A549 (cell line): ENCODE measurements around the gene NAA30. TPM values are rescaled to one million over a fixed set of nuclear protein-coding genes. Genes with fewer than 3 reads are reported as not detected.

Source experiments
- ATAC-seq, 2 experiments: fragments of 200-7000 bp in 1 of 2; fragments of >200 bp in 1 of 2; cut with Nextera tagmentation in 1 of 2; cut with Tn5 transposase in 1 of 2; 3 replicates each; pipeline versions ENCODE4 v1.8.0 to v1.9.1; 2018 to 2020; ENCODE audit warnings: mild to moderate bottlenecking in 1 of 2, moderate library complexity in 1 of 2
- CTCF ChIA-PET: fragments of 300-600 bp; sonication (Branson Sonifier 250); formaldehyde crosslinking; extraction: SDS; loops from one replicate; lab custom pipeline; 2021; ENCODE audit warnings: antibody characterized with exemption, inconsistent platforms; lab: Yijun Ruan, JAX
- POLR2A ChIA-PET: fragments of 350-600 bp; formaldehyde crosslinking; extraction: SDS; loops from one replicate; lab custom pipeline; 2021; ENCODE audit warnings: antibody characterized with exemption, inconsistent platforms; lab: Yijun Ruan, JAX
- DNase-seq, 2 experiments: peaks; one replicate each; pipeline versions ENCODE4 v3.0.0 to v3.0.0-alpha.2; 2011 to 2016; ENCODE audit warnings: low read depth in 1 of 2, low spot score in 1 of 2
- FAIRE-seq: peaks from 2 replicates; lab custom pipeline; 2011; peaks lifted over from hg19 to GRCh38; lab: Jason Lieb, UNC
- H3K27ac ChIP-seq, 2 experiments: fragments of >200 bp; sonication (Bioruptor Twin); formaldehyde crosslinking; 3 replicates each; pipeline ENCODE4 v1.5.1; 2016 to 2017
- H3K4me1 ChIP-seq: fragments of >200 bp; sonication (Bioruptor Twin); formaldehyde crosslinking; 3 replicates; pipeline ENCODE4 v1.6.1; 2016
- H3K4me2 ChIP-seq: fragments of >200 bp; sonication (Bioruptor Twin); formaldehyde crosslinking; 3 replicates; pipeline ENCODE4 v1.6.1; 2016
- H3K4me3 ChIP-seq: fragments of >200 bp; sonication (Bioruptor Twin); formaldehyde crosslinking; 3 replicates; pipeline ENCODE4 v1.5.1; 2016
- H3K9me3 ChIP-seq: fragments of >200 bp; sonication (Bioruptor Twin); formaldehyde crosslinking; 3 replicates; pipeline ENCODE4 v1.6.1; 2016
- BHLHE40 ChIP-seq: IDR thresholded peaks from 2 replicates; pipeline ENCODE4 v1.6.1; 2012; ENCODE audit warnings: low read depth, low read length, inconsistent platforms
- CBX2 ChIP-seq: fragments of 200-600 bp; sonication (generic); IDR thresholded peaks from 2 replicates; pipeline ENCODE4 v1.6.1; 2016; ENCODE audit warnings: low read depth, mild to moderate bottlenecking, borderline replicate concordance
- CBX8 ChIP-seq: fragments of 200-600 bp; sonication (generic); IDR thresholded peaks from 2 replicates; pipeline ENCODE4 v1.6.1; 2016
- CEBPB ChIP-seq, 2 experiments: fragments of >200 bp in 1 of 2; sonication (Bioruptor Twin) in 1 of 2; formaldehyde crosslinking in 1 of 2; IDR thresholded peaks; 2 replicates each; pipeline ENCODE4 v1.6.1; 2012 to 2016
- EHMT2 ChIP-seq: fragments of 200-600 bp; sonication (generic); IDR thresholded peaks from 2 replicates; pipeline ENCODE4 v1.6.1; 2016; ENCODE audit warnings: antibody characterized with exemption, low read depth, mild to moderate bottlenecking, moderate library complexity
- ESRRA ChIP-seq: fragments of 150-350 bp; IDR thresholded peaks from 2 replicates; pipeline ENCODE4 v1.6.1; 2014; ENCODE audit warnings: mild to moderate bottlenecking, low read length, borderline replicate concordance
- FOSB ChIP-seq: fragments of 250-450 bp; sonication (Bioruptor Pico); IDR thresholded peaks from 2 replicates; pipeline ENCODE4 v1.5.0; 2020; ENCODE audit warnings: mild to moderate bottlenecking, moderate library complexity
- HEYL ChIP-seq: fragments of 250-450 bp; sonication (Bioruptor Pico); IDR thresholded peaks from 2 replicates; pipeline ENCODE4 v1.8.0; 2021; ENCODE audit warnings: mild to moderate bottlenecking, moderate library complexity
- HOXA7 ChIP-seq: fragments of 250-450 bp; sonication (Bioruptor Pico); IDR thresholded peaks from 2 replicates; pipeline ENCODE4 v1.5.0; 2020; ENCODE audit warnings: mild to moderate bottlenecking, moderate library complexity
- KDM1A ChIP-seq: fragments of 200-600 bp; sonication (generic); IDR thresholded peaks from 2 replicates; pipeline ENCODE4 v1.6.1; 2016; ENCODE audit warnings: low read depth, mild to moderate bottlenecking
- MAFK ChIP-seq: fragments of 450-650 bp; IDR thresholded peaks from 2 replicates; pipeline ENCODE4 v1.6.1; 2014; ENCODE audit not compliant: partially characterized antibody
- MYC ChIP-seq: IDR thresholded peaks from 2 replicates; pipeline ENCODE4 v1.6.1; 2012; ENCODE audit warnings: mild to moderate bottlenecking, inconsistent platforms, low read length, improper control_type of control experiment, borderline replicate concordance
- NPAS2 ChIP-seq: fragments of 250-450 bp; sonication (Bioruptor Pico); IDR thresholded peaks from 2 replicates; pipeline ENCODE4 v1.8.0; 2022; ENCODE audit warnings: mild to moderate bottlenecking, moderate library complexity, borderline replicate concordance
- NR3C1 ChIP-seq: fragments of >200 bp; sonication (Bioruptor Twin); formaldehyde crosslinking; IDR thresholded peaks from 3 replicates; pipeline ENCODE4 v1.6.1; 2017
- RFX5 ChIP-seq: fragments of 450-650 bp; IDR thresholded peaks from 2 replicates; pipeline ENCODE4 v1.7.1; 2014; ENCODE audit warnings: antibody characterized with exemption, mild to moderate bottlenecking, moderate library complexity
- RNF2 ChIP-seq: fragments of 200-600 bp; sonication (generic); IDR thresholded peaks from 2 replicates; pipeline ENCODE4 v1.6.1; 2016; ENCODE audit warnings: low read depth, mild to moderate bottlenecking, antibody characterized with exemption, moderate library complexity, borderline replicate concordance
- SMC3 ChIP-seq: fragments of >200 bp; sonication (Bioruptor Twin); formaldehyde crosslinking; IDR thresholded peaks from 3 replicates; pipeline ENCODE4 v1.6.1; 2018; ENCODE audit warnings: inconsistent platforms
- SREBF2 ChIP-seq: fragments of 450-650 bp; IDR thresholded peaks from 2 replicates; pipeline ENCODE4 v1.6.1; 2014; ENCODE audit warnings: mild to moderate bottlenecking, moderate library complexity
- TFCP2L1 ChIP-seq: fragments of 250-450 bp; sonication (Bioruptor Pico); IDR thresholded peaks from 2 replicates; pipeline ENCODE4 v1.5.0; 2021; ENCODE audit warnings: mild to moderate bottlenecking
- ZSCAN20 ChIP-seq: fragments of 250-450 bp; sonication (Bioruptor Pico); IDR thresholded peaks from 2 replicates; pipeline ENCODE4 v1.8.0; 2022; ENCODE audit warnings: mild to moderate bottlenecking, moderate library complexity
- WGBS: methylation state at CpG from one replicate; pipeline ENCODE4 v1.1.6; 2017; ENCODE audit errors: missing lambda C conversion rate; 5-methylcytosine and 5-hydroxymethylcytosine counted together
- polyA plus RNA-seq, 4 experiments: library from polyadenylated mRNA; depleted of rRNA in 3 of 4; stranded (reverse); fragments of >200 nt; fragmentation: RNase III in 1 of 4; extraction: RNeasy Plus Mini Kit Qiagen cat#74134 plus additional on column Dnase treatment in 1 of 4; gene quantifications; 2 replicates in 3 of 4; 3 replicates in 1 of 4; pipeline ENCODE4 v1.2.3, GENCODE V29; 2011 to 2017
- TF ChIP-seq, protein P1 (sequence below): fragments of 250-450 bp; sonication (Bioruptor Pico); IDR thresholded peaks from 2 replicates; pipeline ENCODE4 v1.5.0; 2021; ENCODE audit warnings: mild to moderate bottlenecking, moderate library complexity, borderline replicate concordance
- TF ChIP-seq, protein P2 (sequence below): IDR thresholded peaks from 2 replicates; pipeline ENCODE4 v1.6.1; 2012
- TF ChIP-seq, protein P3 (sequence below): fragments of >200 bp; sonication (Bioruptor Twin); formaldehyde crosslinking; IDR thresholded peaks from 3 replicates; pipeline ENCODE4 v1.6.1; 2016
- TF ChIP-seq, protein P4 (sequence below): fragments of 150-350 bp; IDR thresholded peaks from 2 replicates; pipeline ENCODE4 v1.6.1; 2014; ENCODE audit warnings: low read depth, mild to moderate bottlenecking, low read length

NAA30 gene
- polyA plus RNA-seq, 2 of the 4 experiments (the other 2 are of a cell fraction): 13.4 to 27.0 TPM

DNA sequence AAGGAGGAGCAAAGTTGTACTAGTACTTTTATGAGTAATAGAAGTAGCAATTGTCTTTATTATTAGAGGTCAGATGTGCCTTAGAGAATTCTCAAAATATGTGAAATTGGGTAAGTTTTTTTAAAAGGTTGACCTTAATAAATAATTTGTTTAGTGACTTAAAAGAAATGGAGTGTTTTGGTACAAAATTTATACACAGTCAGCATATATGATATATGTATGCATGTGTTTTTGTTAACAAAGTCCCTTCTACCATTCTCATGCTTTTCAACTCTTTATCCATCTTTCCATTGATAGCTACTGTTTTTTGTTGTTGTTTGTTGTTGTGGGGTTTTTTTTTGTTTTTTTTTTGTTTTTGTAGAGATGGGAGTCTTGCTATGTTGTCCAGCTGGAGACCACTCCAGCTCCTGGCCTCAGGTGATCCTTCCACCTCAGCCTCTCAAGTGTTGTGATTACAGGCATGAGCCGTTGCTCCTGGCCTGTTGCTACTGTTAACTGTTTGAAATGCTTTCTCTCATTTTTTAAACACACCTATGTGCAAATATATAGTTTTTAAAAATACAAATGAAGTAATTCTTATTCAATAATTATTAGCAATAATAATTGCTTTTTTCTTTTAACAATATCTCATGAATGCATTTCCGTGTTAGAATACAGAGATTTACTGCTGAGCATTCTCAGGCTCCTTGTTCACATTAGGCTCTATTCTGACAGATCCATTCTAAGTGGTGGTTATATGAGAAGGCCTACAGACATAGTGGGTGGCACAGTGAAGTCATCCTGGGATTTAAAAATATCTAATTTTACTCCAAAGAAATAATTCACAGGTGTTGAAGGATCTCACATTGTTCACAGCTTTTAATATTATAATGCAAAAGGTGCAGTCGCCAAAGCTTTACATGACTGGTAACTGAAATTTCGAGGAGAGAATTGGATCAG, 10.4 kb downstream of the NAA30 start:
- ATAC-seq: no peak
- POLR2A ChIA-PET: no interaction called here
- Histone ChIP-seq H3K27ac (no peak overlapping the region), H3K9me3 (no peaks in the 10 kb centered on the region), H3K4me1 (peaks cover 14% of the 10 kb centered on the region), H3K4me2 (0 out of 3 replicates have a peak overlapping the region, but pooled peaks have one; percentile 3), H3K4me3 (no peak overlapping the region)
- CTCF ChIA-PET: no interaction called here
- no peak for FAIRE-seq
- WGBS: 95% methylated on average over 4 of the region's 4 CpGs
- TF ChIP-seq ESRRA (no peak), MAFK (peak; percentile 90)
- TF ChIP-seq, all 56 proteins: peak for 1
- no peak for DNase-seq

DNA sequence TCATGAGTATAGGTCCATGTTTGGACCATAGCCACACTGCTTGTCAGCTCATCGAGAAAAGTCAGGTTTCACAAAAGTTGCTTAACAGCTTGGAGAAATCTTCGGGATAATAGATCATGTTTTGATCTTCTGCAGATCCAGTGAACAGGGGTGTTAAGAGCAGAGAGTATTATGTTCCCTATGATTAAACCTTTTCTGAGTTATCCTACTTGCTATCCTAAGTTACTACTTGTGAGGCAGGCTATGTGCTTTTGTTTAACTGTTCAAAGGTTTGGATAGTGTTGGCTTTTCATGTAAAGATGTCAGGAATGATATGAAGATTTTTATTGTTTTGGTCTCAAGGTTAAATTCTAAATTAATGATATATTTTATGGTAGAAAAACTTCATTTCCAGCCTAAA, 11.1 kb downstream of the NAA30 start:
- FAIRE-seq (no peak), DNase-seq (no peak), ATAC-seq (no peak)
- ChIA-PET CTCF (no interaction called here), POLR2A (no interaction called here)
- H3K4me1 ChIP-seq: peaks cover 14% of the 10 kb centered on the region
- 69% methylated on average over 2 of the region's 2 CpGs for WGBS
- TF ChIP-seq HOXA7 (CRISPR knock-in tag): no peak
- no peak for TF ChIP-seq MAFK
- no peak for TF ChIP-seq CBX8
- TF ChIP-seq RNF2: no peak
- TF ChIP-seq RFX5: no peak
- no peak for TF ChIP-seq CEBPB (IDR thresholded peaks at IDR 0.05)
- TF ChIP-seq MYC: no peak
- no peak for TF ChIP-seq TFCP2L1 (CRISPR knock-in tag)
- TF ChIP-seq HEYL: no peak
- no peak for TF ChIP-seq ZSCAN20 (CRISPR knock-in tag)
- no peak for TF ChIP-seq NPAS2 (CRISPR knock-in tag)
- H3K27ac ChIP-seq: no peak overlapping the region
- H3K9me3 ChIP-seq: no peaks in the 10 kb centered on the region
- H3K4me2 ChIP-seq: peak overlapping the region; percentile 25; the same call in 1 of the 3 replicates
- H3K4me3 ChIP-seq: no peak overlapping the region

DNA sequence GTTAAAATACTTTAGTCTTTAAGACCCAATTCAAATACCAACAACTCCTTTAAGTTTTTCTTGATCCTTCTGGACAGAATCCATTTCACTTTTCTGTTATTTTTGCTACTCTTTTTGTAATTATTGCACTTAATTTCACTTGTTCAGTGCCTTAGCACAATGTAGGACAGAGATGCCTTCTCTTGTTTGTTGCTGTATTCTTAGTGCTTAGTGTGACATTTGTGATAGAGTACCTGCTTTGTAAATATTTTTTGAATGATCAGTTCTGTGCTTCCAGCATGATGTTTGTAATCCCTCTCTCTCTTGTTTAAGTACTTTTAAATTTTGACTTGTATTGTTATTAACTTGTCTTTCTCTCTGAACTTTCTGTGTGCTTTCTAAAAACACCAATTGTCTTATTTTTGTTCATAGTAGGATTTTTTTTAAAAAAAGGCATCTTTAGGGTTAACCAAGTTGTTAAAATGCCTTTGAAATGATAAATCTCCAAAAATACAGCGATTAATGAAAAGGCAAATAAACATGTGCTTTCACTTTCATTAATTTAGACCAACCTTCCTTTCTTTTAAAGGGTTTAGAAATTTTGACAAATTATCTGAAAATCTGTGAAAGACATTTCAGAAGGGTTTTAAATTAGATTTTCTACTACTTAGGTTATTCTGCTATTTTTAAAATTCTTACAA, 11.9 kb downstream of the NAA30 start:
- Histone ChIP-seq H3K27ac (no peak overlapping the region), H3K4me1 (peaks cover 14% of the 10 kb centered on the region), H3K4me3 (no peak overlapping the region), H3K9me3 (no peaks in the 10 kb centered on the region), H3K4me2 (peak overlapping the region; percentile 25; the same call in 2 of the 3 replicates)
- TF ChIP-seq, protein P1, sequence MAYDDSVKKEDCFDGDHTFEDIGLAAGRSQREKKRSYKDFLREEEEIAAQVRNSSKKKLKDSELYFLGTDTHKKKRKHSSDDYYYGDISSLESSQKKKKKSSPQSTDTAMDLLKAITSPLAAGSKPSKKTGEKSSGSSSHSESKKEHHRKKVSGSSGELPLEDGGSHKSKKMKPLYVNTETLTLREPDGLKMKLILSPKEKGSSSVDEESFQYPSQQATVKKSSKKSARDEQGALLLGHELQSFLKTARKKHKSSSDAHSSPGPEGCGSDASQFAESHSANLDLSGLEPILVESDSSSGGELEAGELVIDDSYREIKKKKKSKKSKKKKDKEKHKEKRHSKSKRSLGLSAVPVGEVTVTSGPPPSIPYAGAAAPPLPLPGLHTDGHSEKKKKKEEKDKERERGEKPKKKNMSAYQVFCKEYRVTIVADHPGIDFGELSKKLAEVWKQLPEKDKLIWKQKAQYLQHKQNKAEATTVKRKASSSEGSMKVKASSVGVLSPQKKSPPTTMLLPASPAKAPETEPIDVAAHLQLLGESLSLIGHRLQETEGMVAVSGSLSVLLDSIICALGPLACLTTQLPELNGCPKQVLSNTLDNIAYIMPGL (CRISPR knock-in tag): no peak
- TF ChIP-seq BHLHE40 (no peak), FOSB (CRISPR knock-in tag) (no peak), KDM1A (no peak), SMC3 (no peak), NR3C1 (no peak), EHMT2 (no peak), CBX2 (no peak), SREBF2 (no peak)
- TF ChIP-seq, protein P2, sequence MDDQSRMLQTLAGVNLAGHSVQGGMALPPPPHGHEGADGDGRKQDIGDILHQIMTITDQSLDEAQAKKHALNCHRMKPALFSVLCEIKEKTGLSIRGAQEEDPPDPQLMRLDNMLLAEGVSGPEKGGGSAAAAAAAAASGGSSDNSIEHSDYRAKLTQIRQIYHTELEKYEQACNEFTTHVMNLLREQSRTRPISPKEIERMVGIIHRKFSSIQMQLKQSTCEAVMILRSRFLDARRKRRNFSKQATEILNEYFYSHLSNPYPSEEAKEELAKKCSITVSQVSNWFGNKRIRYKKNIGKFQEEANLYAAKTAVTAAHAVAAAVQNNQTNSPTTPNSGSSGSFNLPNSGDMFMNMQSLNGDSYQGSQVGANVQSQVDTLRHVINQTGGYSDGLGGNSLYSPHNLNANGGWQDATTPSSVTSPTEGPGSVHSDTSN: no peak
- TF ChIP-seq, protein P3, sequence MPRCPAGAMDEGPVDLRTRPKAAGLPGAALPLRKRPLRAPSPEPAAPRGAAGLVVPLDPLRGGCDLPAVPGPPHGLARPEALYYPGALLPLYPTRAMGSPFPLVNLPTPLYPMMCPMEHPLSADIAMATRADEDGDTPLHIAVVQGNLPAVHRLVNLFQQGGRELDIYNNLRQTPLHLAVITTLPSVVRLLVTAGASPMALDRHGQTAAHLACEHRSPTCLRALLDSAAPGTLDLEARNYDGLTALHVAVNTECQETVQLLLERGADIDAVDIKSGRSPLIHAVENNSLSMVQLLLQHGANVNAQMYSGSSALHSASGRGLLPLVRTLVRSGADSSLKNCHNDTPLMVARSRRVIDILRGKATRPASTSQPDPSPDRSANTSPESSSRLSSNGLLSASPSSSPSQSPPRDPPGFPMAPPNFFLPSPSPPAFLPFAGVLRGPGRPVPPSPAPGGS: no peak
- TF ChIP-seq, protein P4, sequence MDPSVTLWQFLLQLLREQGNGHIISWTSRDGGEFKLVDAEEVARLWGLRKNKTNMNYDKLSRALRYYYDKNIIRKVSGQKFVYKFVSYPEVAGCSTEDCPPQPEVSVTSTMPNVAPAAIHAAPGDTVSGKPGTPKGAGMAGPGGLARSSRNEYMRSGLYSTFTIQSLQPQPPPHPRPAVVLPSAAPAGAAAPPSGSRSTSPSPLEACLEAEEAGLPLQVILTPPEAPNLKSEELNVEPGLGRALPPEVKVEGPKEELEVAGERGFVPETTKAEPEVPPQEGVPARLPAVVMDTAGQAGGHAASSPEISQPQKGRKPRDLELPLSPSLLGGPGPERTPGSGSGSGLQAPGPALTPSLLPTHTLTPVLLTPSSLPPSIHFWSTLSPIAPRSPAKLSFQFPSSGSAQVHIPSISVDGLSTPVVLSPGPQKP: no peak
- ChIA-PET POLR2A (no interaction called here), CTCF (no interaction called here)
- FAIRE-seq: peak; percentile 82
- no peak for DNase-seq
- 44% methylated on average over 1 of the region's 1 CpG for WGBS
- no peak for ATAC-seq
